H9 (cell line): Measurements from ENCODE around the gene CLBA1. TPM values are rescaled to one million over a fixed set of nuclear protein-coding genes. Genes with fewer than 3 reads are reported as not detected.
A peak's percentile ranks its signal among the peaks of the same experiment; 100 is the strongest.

Experiments used
- DNase-seq: peaks from one replicate; pipeline ENCODE4 v3.0.0-alpha.2; 2017
- H2AFZ ChIP-seq: one replicate; pipeline ENCODE4 v1.6.1; 2013; ENCODE audit warnings: mild to moderate bottlenecking, low read length, control low read depth, moderate library complexity
- H2AK5ac ChIP-seq: 2 replicates; pipeline ENCODE4 v1.6.1; 2013; ENCODE audit warnings: low read length, control low read depth, mixed read lengths; ENCODE audit not compliant: insufficient read length
- H2BK120ac ChIP-seq: one replicate; pipeline ENCODE4 v1.6.1; 2013; ENCODE audit warnings: low read depth, mild to moderate bottlenecking, low read length, control low read depth, inconsistent platforms; ENCODE audit not compliant: poor library complexity, severe bottlenecking
- H2BK12ac ChIP-seq: 2 replicates; pipeline ENCODE4 v1.6.1; 2013; ENCODE audit warnings: low read length, control low read depth, mixed read lengths, low read depth; ENCODE audit not compliant: insufficient read length
- H2BK15ac ChIP-seq: 2 replicates; pipeline ENCODE4 v1.6.1; 2013; ENCODE audit warnings: low read depth, low read length, control low read depth
- H2BK20ac ChIP-seq: one replicate; pipeline ENCODE4 v1.6.1; 2013; ENCODE audit warnings: low read depth, mild to moderate bottlenecking, low read length, control low read depth, inconsistent platforms; ENCODE audit not compliant: poor library complexity, severe bottlenecking
- H2BK5ac ChIP-seq: 2 replicates; pipeline ENCODE4 v1.6.1; 2013; ENCODE audit warnings: low read length, control low read depth, mixed read lengths; ENCODE audit not compliant: insufficient read length
- H3K14ac ChIP-seq: 2 replicates; pipeline ENCODE4 v1.6.1; 2013; ENCODE audit warnings: low read length, control low read depth; ENCODE audit not compliant: insufficient read depth
- H3K18ac ChIP-seq: 2 replicates; pipeline ENCODE4 v1.6.1; 2013; ENCODE audit warnings: low read depth, mild to moderate bottlenecking, mixed read lengths, low read length, control low read depth; ENCODE audit not compliant: insufficient read length
- H3K23ac ChIP-seq: 2 replicates; pipeline ENCODE4 v1.6.1; 2013; ENCODE audit warnings: low read length, control low read depth, mixed read lengths, low read depth; ENCODE audit not compliant: insufficient read length
- H3K23me2 ChIP-seq: 2 replicates; pipeline ENCODE4 v1.6.1; 2013; ENCODE audit warnings: low read depth, mild to moderate bottlenecking, mixed read lengths, low read length, control low read depth; ENCODE audit not compliant: insufficient read length, poor library complexity, severe bottlenecking
- H3K27ac ChIP-seq: 2 replicates; pipeline ENCODE4 v1.5.1; 2013; ENCODE audit warnings: low read length, control low read depth, mixed read lengths, low read depth; ENCODE audit not compliant: insufficient read length
- H3K27me3 ChIP-seq: 2 replicates; pipeline ENCODE4 v1.6.1; 2013; ENCODE audit warnings: low read length, control low read depth, inconsistent platforms; ENCODE audit not compliant: insufficient read depth
- H3K4ac ChIP-seq: 2 replicates; pipeline ENCODE4 v1.6.1; 2013; ENCODE audit warnings: low read depth, mild to moderate bottlenecking, control low read depth, inconsistent platforms, low read length, moderate library complexity
- H3K4me1 ChIP-seq: 2 replicates; pipeline ENCODE4 v1.6.1; 2013; ENCODE audit warnings: low read length, control low read depth, inconsistent platforms; ENCODE audit not compliant: insufficient read depth
- H3K4me2 ChIP-seq: 2 replicates; pipeline ENCODE4 v1.6.1; 2013; ENCODE audit warnings: low read length, control low read depth, mixed read lengths; ENCODE audit not compliant: insufficient read length, insufficient read depth
- H3K56ac ChIP-seq: 2 replicates; pipeline ENCODE4 v1.6.1; 2013; ENCODE audit warnings: low read depth, mild to moderate bottlenecking, mixed read lengths, low read length, control low read depth; ENCODE audit not compliant: insufficient read length
- H3K79me1 ChIP-seq: 2 replicates; pipeline ENCODE4 v1.6.1; 2013; ENCODE audit warnings: low read depth, mild to moderate bottlenecking, moderate library complexity, low read length, control low read depth, inconsistent platforms; ENCODE audit not compliant: insufficient read depth, poor library complexity, severe bottlenecking
- H3K79me2 ChIP-seq: 2 replicates; pipeline ENCODE4 v1.6.1; 2013; ENCODE audit warnings: low read length, control low read depth, inconsistent platforms; ENCODE audit not compliant: insufficient read depth
- H3K9ac ChIP-seq: 2 replicates; pipeline ENCODE4 v1.6.1; 2013; ENCODE audit warnings: low read length, control low read depth, mixed read lengths; ENCODE audit not compliant: insufficient read length; ENCODE audit errors: extremely low read depth
- H3K9me3 ChIP-seq: one replicate; pipeline ENCODE4 v1.6.1; 2013; ENCODE audit warnings: low read depth, low read length, inconsistent platforms; ENCODE audit not compliant: control insufficient read depth
- H3T11ph ChIP-seq: one replicate; pipeline ENCODE4 v1.6.1; 2013; ENCODE audit warnings: mild to moderate bottlenecking, low read length, control low read depth, inconsistent platforms
- H4K20me1 ChIP-seq: one replicate; pipeline ENCODE4 v1.6.1; 2013; ENCODE audit not compliant: control insufficient read depth, insufficient read length, insufficient read depth
- H4K5ac ChIP-seq: 2 replicates; pipeline ENCODE4 v1.6.1; 2013; ENCODE audit warnings: low read depth, mild to moderate bottlenecking, mixed read lengths, low read length, control low read depth; ENCODE audit not compliant: insufficient read length
- H4K8ac ChIP-seq: replicated peaks from 2 replicates; pipeline ENCODE4 v1.6.1; 2013; ENCODE audit warnings: low read length, control low read depth, mixed read lengths, low read depth; ENCODE audit not compliant: insufficient read length
- H4K91ac ChIP-seq: 2 replicates; pipeline ENCODE4 v1.6.1; 2013; ENCODE audit warnings: low read depth, mild to moderate bottlenecking, moderate library complexity, mixed read lengths, low read length, control low read depth; ENCODE audit not compliant: insufficient read length
- H3K27ac Mint-ChIP-seq, 3 experiments: 2 replicates in 2 of 3; 3 replicates in 1 of 3; pipeline ENCODE4 v1.8.0; 2020 to 2021; ENCODE audit warnings: mixed read lengths in 3 of 3, mild to moderate bottlenecking in 1 of 3, moderate library complexity in 1 of 3
- H3K27me3 Mint-ChIP-seq: 2 replicates; pipeline ENCODE4 v1.8.0; 2021; ENCODE audit warnings: low read depth, mild to moderate bottlenecking, moderate library complexity, mixed read lengths
- H3K36me3 Mint-ChIP-seq, 3 experiments: 2 replicates in 2 of 3; 3 replicates in 1 of 3; pipeline ENCODE4 v1.8.0; 2020 to 2021; ENCODE audit warnings: low read depth in 3 of 3, mixed read lengths in 3 of 3; ENCODE audit not compliant: insufficient read depth in 1 of 3
- H3K4me1 Mint-ChIP-seq, 2 experiments: 2 replicates each; pipeline ENCODE4 v1.8.0; 2020; ENCODE audit warnings: mixed read lengths in 2 of 2
- H3K4me3 Mint-ChIP-seq, 2 experiments: 2 replicates in 1 of 2; 3 replicates in 1 of 2; pipeline ENCODE4 v1.8.0; 2020 to 2021; ENCODE audit warnings: mild to moderate bottlenecking in 2 of 2, mixed read lengths in 2 of 2, moderate library complexity in 1 of 2
- H3K9me3 Mint-ChIP-seq, 2 experiments: 2 replicates in 1 of 2; 3 replicates in 1 of 2; pipeline ENCODE4 v1.8.0; 2020; ENCODE audit warnings: mild to moderate bottlenecking in 2 of 2, mixed read lengths in 2 of 2, moderate library complexity in 1 of 2
- WGBS: extraction: QIAGEN DNeasy Blood & Tissue Kit; methylation state at CpG from one replicate; pipeline ENCODE4 v1.1.7; 2013; ENCODE audit warnings: missing lambda C conversion rate, low lambda C conversion rate, mixed read lengths; ENCODE audit not compliant: insufficient read length; ENCODE audit errors: extremely low coverage; 5-methylcytosine and 5-hydroxymethylcytosine counted together
- total RNA-seq: library from RNA; stranded (reverse); gene quantifications from 2 replicates; pipeline ENCODE4 v1.2.1, GENCODE V29; 2021
- TF ChIP-seq, protein P1 (sequence below): fragments of 200-600 bp; sonication (generic); conservative IDR thresholded peaks from 3 replicates; pipeline ENCODE4 v1.8.0; 2021; ENCODE audit warnings: antibody characterized with exemption, mild to moderate bottlenecking

Gene CLBA1
- total RNA-seq, 1 experiment from 2014 or later = 2.4 TPM

DNA sequence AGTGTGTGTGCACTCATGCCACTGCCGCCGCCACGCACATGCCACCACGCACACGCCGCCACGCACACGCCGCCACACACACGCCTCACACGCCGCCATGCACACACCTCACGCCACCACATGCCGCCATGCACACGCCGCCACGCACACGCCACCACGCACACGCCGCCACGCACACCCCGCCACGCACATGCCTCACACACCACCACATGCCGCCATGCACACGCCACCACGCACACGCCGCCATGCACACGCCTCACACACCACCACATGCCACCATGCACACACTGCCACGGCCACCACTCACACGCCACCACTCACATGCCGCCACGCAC lies 6.3 kb downstream of the CLBA1 start:
- Histone ChIP-seq H3K79me2 (no peaks in the 10 kb centered on the region), H2BK20ac (no peak overlapping the region), H2AFZ (no peak overlapping the region), H3K23ac (no peak overlapping the region), H4K20me1 (no peaks in the 10 kb centered on the region), H2BK15ac (no peak overlapping the region), H2BK5ac (no peak overlapping the region), H2BK12ac (no peak overlapping the region), H3K27me3 (no peaks in the 10 kb centered on the region), H2AK5ac (no peak overlapping the region), H3T11ph (no peak overlapping the region), H3K9me3 (no peaks in the 10 kb centered on the region), H3K14ac (no peak overlapping the region; the same call in 1 of the 2 replicates), H3K4me2 (no peak overlapping the region), H3K27ac (no peak overlapping the region), H3K4me1 (no peaks in the 10 kb centered on the region), H4K8ac (no peak overlapping the region), H3K23me2 (no peaks in the 10 kb centered on the region), H4K91ac (no peak overlapping the region), H3K56ac (no peak overlapping the region), H3K79me1 (no peaks in the 10 kb centered on the region), H3K9ac (no peak overlapping the region), H3K18ac (no peak overlapping the region), H3K4ac (no peak overlapping the region), H4K5ac (peak overlapping the region; percentile 56), H2BK120ac (no peak overlapping the region)
- H3K4me3 Mint-ChIP-seq = peak overlapping the region in 1 of 2 experiments; percentile 65; a peak in 1 of 5 replicates
- WGBS = 100% methylated on average over 1 of the region's 34 CpGs
- TF ChIP-seq, protein P1, sequence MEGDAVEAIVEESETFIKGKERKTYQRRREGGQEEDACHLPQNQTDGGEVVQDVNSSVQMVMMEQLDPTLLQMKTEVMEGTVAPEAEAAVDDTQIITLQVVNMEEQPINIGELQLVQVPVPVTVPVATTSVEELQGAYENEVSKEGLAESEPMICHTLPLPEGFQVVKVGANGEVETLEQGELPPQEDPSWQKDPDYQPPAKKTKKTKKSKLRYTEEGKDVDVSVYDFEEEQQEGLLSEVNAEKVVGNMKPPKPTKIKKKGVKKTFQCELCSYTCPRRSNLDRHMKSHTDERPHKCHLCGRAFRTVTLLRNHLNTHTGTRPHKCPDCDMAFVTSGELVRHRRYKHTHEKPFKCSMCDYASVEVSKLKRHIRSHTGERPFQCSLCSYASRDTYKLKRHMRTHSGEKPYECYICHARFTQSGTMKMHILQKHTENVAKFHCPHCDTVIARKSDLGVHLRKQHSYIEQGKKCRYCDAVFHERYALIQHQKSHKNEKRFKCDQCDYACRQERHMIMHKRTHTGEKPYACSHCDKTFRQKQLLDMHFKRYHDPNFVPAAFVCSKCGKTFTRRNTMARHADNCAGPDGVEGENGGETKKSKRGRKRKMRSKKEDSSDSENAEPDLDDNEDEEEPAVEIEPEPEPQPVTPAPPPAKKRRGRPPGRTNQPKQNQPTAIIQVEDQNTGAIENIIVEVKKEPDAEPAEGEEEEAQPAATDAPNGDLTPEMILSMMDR = no peak
- H3K36me3 Mint-ChIP-seq = peaks cover 4 to 16% (median 5%) of the 10 kb centered on the region in 3 experiments; a peak in 6 of 7 replicates
- no peaks in the 10 kb centered on the region for H3K4me1 Mint-ChIP-seq
- H3K27me3 Mint-ChIP-seq = no peaks in the 10 kb centered on the region
- H3K9me3 Mint-ChIP-seq = peaks cover 0 to 3% of the 10 kb centered on the region in 2 experiments; a peak in 2 of 5 replicates
- no peak for DNase-seq
- H3K27ac Mint-ChIP-seq = peak overlapping the region in 2 of 3 experiments; percentile 70 to 84; a peak in 2 of 7 replicates
